ENCODE measurements around the gene LEF1.

LEF1 gene

GRCh38 chr4:108117418-108118182 lies 51.1 kb downstream of the LEF1 start:
- Mint-ChIP-seq H3K27ac (peak overlapping the region; percentile 94), H3K4me3 (peak overlapping the region; percentile 69), H3K9me3 (no peaks in the 10 kb centered on the region), H3K36me3 (ENCODE audit: low read depth) (peaks cover 12% of the 10 kb centered on the region), H3K4me1 (ENCODE audit: low read depth) (peaks cover 98% of the 10 kb centered on the region), H3K27me3 (no peaks in the 10 kb centered on the region)

GRCh38 chr4:108116423-108117168 lies 52.1 kb downstream of the LEF1 start:
- Mint-ChIP-seq H3K36me3 (ENCODE audit: low read depth) (peaks cover 12% of the 10 kb centered on the region), H3K27me3 (no peaks in the 10 kb centered on the region), H3K4me1 (ENCODE audit: low read depth) (peaks cover 98% of the 10 kb centered on the region), H3K9me3 (no peaks in the 10 kb centered on the region), H3K27ac (peak overlapping the region; percentile 91), H3K4me3 (peak overlapping the region; percentile 73)

GRCh38 chr4:108115168-108115526 lies 53.6 kb downstream of the LEF1 start:
- Mint-ChIP-seq H3K36me3 (ENCODE audit: low read depth) (peaks cover 20% of the 10 kb centered on the region), H3K4me3 (peak overlapping the region; percentile 73), H3K4me1 (ENCODE audit: low read depth) (peaks cover 98% of the 10 kb centered on the region), H3K9me3 (no peaks in the 10 kb centered on the region), H3K27ac (peak overlapping the region; percentile 91), H3K27me3 (no peaks in the 10 kb centered on the region)

- peaks cover 100% of the 10 kb centered on the region for H3K4me1 Mint-ChIP-seq (ENCODE audit: low read depth)
- peak overlapping the region; percentile 91 for H3K27ac Mint-ChIP-seq
- peaks cover 20% of the 10 kb centered on the region for H3K36me3 Mint-ChIP-seq (ENCODE audit: low read depth)
- no peaks in the 10 kb centered on the region for H3K9me3 Mint-ChIP-seq
- no peaks in the 10 kb centered on the region for H3K27me3 Mint-ChIP-seq
- H3K4me3 Mint-ChIP-seq: peak overlapping the region; percentile 42
Observed at GRCh38 chr4:108114503-108114902, 54.2 kb downstream of the LEF1 start.

- Mint-ChIP-seq H3K27me3 (no peaks in the 10 kb centered on the region), H3K4me3 (peak overlapping the region; percentile 58), H3K9me3 (no peaks in the 10 kb centered on the region), H3K36me3 (ENCODE audit: low read depth) (peaks cover 20% of the 10 kb centered on the region), H3K4me1 (ENCODE audit: low read depth) (peaks cover 98% of the 10 kb centered on the region), H3K27ac (peak overlapping the region; percentile 90)
Observed at GRCh38 chr4:108113229-108113628, 55.5 kb downstream of the LEF1 start.

GRCh38 chr4:108111781-108112180 lies 57.0 kb downstream of the LEF1 start:
- Mint-ChIP-seq H3K36me3 (ENCODE audit: low read depth) (peaks cover 20% of the 10 kb centered on the region), H3K27me3 (no peaks in the 10 kb centered on the region), H3K9me3 (no peaks in the 10 kb centered on the region), H3K4me3 (no peak overlapping the region), H3K27ac (peak overlapping the region; percentile 97), H3K4me1 (ENCODE audit: low read depth) (peaks cover 95% of the 10 kb centered on the region)

GRCh38 chr4:108110450-108110849 lies 58.3 kb downstream of the LEF1 start:
- no peaks in the 10 kb centered on the region for H3K27me3 Mint-ChIP-seq
- H3K27ac Mint-ChIP-seq: peak overlapping the region; percentile 97
- H3K36me3 Mint-ChIP-seq (ENCODE audit: low read depth): peaks cover 25% of the 10 kb centered on the region
- no peaks in the 10 kb centered on the region for H3K9me3 Mint-ChIP-seq
- H3K4me3 Mint-ChIP-seq: peak overlapping the region; percentile 65
- peaks cover 95% of the 10 kb centered on the region for H3K4me1 Mint-ChIP-seq (ENCODE audit: low read depth)

- Mint-ChIP-seq H3K27ac (peak overlapping the region; percentile 97), H3K9me3 (no peaks in the 10 kb centered on the region), H3K4me1 (ENCODE audit: low read depth) (peaks cover 93% of the 10 kb centered on the region), H3K4me3 (peak overlapping the region; percentile 65), H3K27me3 (no peaks in the 10 kb centered on the region), H3K36me3 (ENCODE audit: low read depth) (peaks cover 25% of the 10 kb centered on the region)
Observed at GRCh38 chr4:108109997-108110416, 58.7 kb downstream of the LEF1 start.

- peak overlapping the region; percentile 65 for H3K4me3 Mint-ChIP-seq
Observed at GRCh38 chr4:108109111-108109510, 59.6 kb downstream of the LEF1 start.

GRCh38 chr4:108107729-108108382 lies 60.9 kb downstream of the LEF1 start:
- peak overlapping the region; percentile 97 for H3K27ac Mint-ChIP-seq
- peaks cover 17% of the 10 kb centered on the region for H3K36me3 Mint-ChIP-seq (ENCODE audit: low read depth)
- peak overlapping the region; percentile 76 for H3K4me3 Mint-ChIP-seq
- H3K9me3 Mint-ChIP-seq: no peaks in the 10 kb centered on the region
- peaks cover 93% of the 10 kb centered on the region for H3K4me1 Mint-ChIP-seq (ENCODE audit: low read depth)
- H3K27me3 Mint-ChIP-seq: no peaks in the 10 kb centered on the region

More at GRCh38 chr4:108109111-108109510, 59.6 kb downstream of the LEF1 start:
- Mint-ChIP-seq H3K4me1 (ENCODE audit: low read depth) (peaks cover 93% of the 10 kb centered on the region), H3K36me3 (ENCODE audit: low read depth) (peaks cover 21% of the 10 kb centered on the region), H3K9me3 (no peaks in the 10 kb centered on the region), H3K27ac (peak overlapping the region; percentile 97), H3K27me3 (no peaks in the 10 kb centered on the region)

GRCh38 chr4:108107101-108107500 lies 61.6 kb downstream of the LEF1 start:
- peak overlapping the region; percentile 76 for H3K4me3 Mint-ChIP-seq
- H3K27ac Mint-ChIP-seq: peak overlapping the region; percentile 97
- no peaks in the 10 kb centered on the region for H3K9me3 Mint-ChIP-seq
- peaks cover 20% of the 10 kb centered on the region for H3K36me3 Mint-ChIP-seq (ENCODE audit: low read depth)
- H3K27me3 Mint-ChIP-seq: no peaks in the 10 kb centered on the region
- H3K4me1 Mint-ChIP-seq (ENCODE audit: low read depth): peaks cover 93% of the 10 kb centered on the region

GRCh38 chr4:108106186-108106585 lies 62.5 kb downstream of the LEF1 start:
- peak overlapping the region; percentile 76 for H3K4me3 Mint-ChIP-seq
- H3K9me3 Mint-ChIP-seq: no peaks in the 10 kb centered on the region
- no peaks in the 10 kb centered on the region for H3K27me3 Mint-ChIP-seq
- H3K27ac Mint-ChIP-seq: peak overlapping the region; percentile 97
- H3K4me1 Mint-ChIP-seq (ENCODE audit: low read depth): peaks cover 93% of the 10 kb centered on the region
- H3K36me3 Mint-ChIP-seq (ENCODE audit: low read depth): peaks cover 23% of the 10 kb centered on the region

- Mint-ChIP-seq H3K27ac (peak overlapping the region; percentile 89), H3K36me3 (ENCODE audit: low read depth) (peaks cover 22% of the 10 kb centered on the region), H3K4me3 (peak overlapping the region; percentile 22), H3K4me1 (ENCODE audit: low read depth) (peaks cover 91% of the 10 kb centered on the region), H3K9me3 (no peaks in the 10 kb centered on the region), H3K27me3 (no peaks in the 10 kb centered on the region)
Observed at GRCh38 chr4:108103099-108103862, 65.5 kb downstream of the LEF1 start.

GRCh38 chr4:108100827-108101226 lies 67.9 kb downstream of the LEF1 start:
- Mint-ChIP-seq H3K4me1 (ENCODE audit: low read depth) (peaks cover 95% of the 10 kb centered on the region), H3K9me3 (no peaks in the 10 kb centered on the region), H3K4me3 (peak overlapping the region; percentile 46), H3K27me3 (no peaks in the 10 kb centered on the region), H3K36me3 (ENCODE audit: low read depth) (peaks cover 15% of the 10 kb centered on the region), H3K27ac (peak overlapping the region; percentile 89)

Data from stimulated activated naive CD8-positive, alpha-beta T cell treated with anti-CD3 and anti-CD28 coated beads, Interleukin-15, Interleukin-2, amounts not matched to agents 100 ng/mL and 50 ng/mL, for 24 hours (primary cell).